Keratinocyte (primary cell): ENCODE results near the gene PCED1A. TPM values are rescaled to one million over a fixed set of nuclear protein-coding genes. Genes with fewer than 3 reads are reported as not detected.

ENCODE experiments used
- DNase-seq: peaks from one replicate; pipeline ENCODE4 v3.0.0-alpha.2; 2011; ENCODE audit warnings: low read depth, missing footprints, low spot score
- FAIRE-seq: peaks from 2 replicates; lab custom pipeline; 2011; peaks lifted over from hg19 to GRCh38; lab: Jason Lieb, UNC
- H2AFZ ChIP-seq: 2 replicates; pipeline ENCODE4 v1.6.0; 2012; ENCODE audit warnings: low read length, control low read depth, inconsistent platforms; ENCODE audit not compliant: control insufficient read depth
- H3K27ac ChIP-seq: 2 replicates; pipeline ENCODE4 v1.5.1; 2011; ENCODE audit warnings: low read length; ENCODE audit not compliant: control insufficient read depth, insufficient read depth
- H3K27me3 ChIP-seq: 3 replicates; pipeline ENCODE4 v1.6.0; 2011; ENCODE audit warnings: low read length; ENCODE audit not compliant: control insufficient read depth, insufficient read depth; ENCODE audit errors: extremely low read depth
- H3K36me3 ChIP-seq, 2 experiments: 2 replicates in 1 of 2; 3 replicates in 1 of 2; pipeline ENCODE4 v1.5.1; 2011; ENCODE audit warnings: low read length in 2 of 2, mild to moderate bottlenecking in 1 of 2; ENCODE audit not compliant: control insufficient read depth in 2 of 2, insufficient read depth in 2 of 2; ENCODE audit errors: extremely low read depth in 1 of 2
- H3K4me1 ChIP-seq: 3 replicates; pipeline ENCODE4 v1.5.1; 2011; ENCODE audit warnings: low read length; ENCODE audit not compliant: control insufficient read depth, insufficient read depth; ENCODE audit errors: extremely low read depth
- H3K4me2 ChIP-seq: 3 replicates; pipeline ENCODE4 v1.6.0; 2011; ENCODE audit warnings: low read depth, low read length; ENCODE audit not compliant: control insufficient read depth, insufficient read depth; ENCODE audit errors: extremely low read depth
- H3K4me3 ChIP-seq, 3 experiments: fragments of 200-600 bp in 1 of 3; sonication (generic) in 1 of 3; 2 replicates in 2 of 3; 3 replicates in 1 of 3; pipeline ENCODE4 v1.5.1; 2011 to 2016; ENCODE audit warnings: low read length in 3 of 3, mild to moderate bottlenecking in 3 of 3, control low read depth in 2 of 3, inconsistent platforms in 1 of 3, low read depth in 1 of 3, mixed read lengths in 1 of 3, mixed run types in 1 of 3, moderate library complexity in 1 of 3; ENCODE audit not compliant: control insufficient read depth in 2 of 3, insufficient read depth in 2 of 3; ENCODE audit errors: extremely low read depth in 1 of 3
- H3K79me2 ChIP-seq: 2 replicates; pipeline ENCODE4 v1.6.0; 2012; ENCODE audit warnings: low read length; ENCODE audit not compliant: control insufficient read depth, insufficient read depth
- H3K9ac ChIP-seq: 3 replicates; pipeline ENCODE4 v1.6.0; 2011; ENCODE audit warnings: low read length; ENCODE audit not compliant: control insufficient read depth, insufficient read depth; ENCODE audit errors: extremely low read depth
- H3K9me1 ChIP-seq: 3 replicates; pipeline ENCODE4 v1.6.0; 2011; ENCODE audit warnings: low read length; ENCODE audit not compliant: control insufficient read depth, insufficient read depth; ENCODE audit errors: extremely low read depth
- H3K9me3 ChIP-seq: 2 replicates; pipeline ENCODE4 v1.5.1; 2012; ENCODE audit warnings: low read depth, low read length; ENCODE audit not compliant: control insufficient read depth
- H4K20me1 ChIP-seq: 3 replicates; pipeline ENCODE4 v1.6.0; 2011; ENCODE audit warnings: low read length; ENCODE audit not compliant: control insufficient read depth, insufficient read depth; ENCODE audit errors: extremely low read depth
- EZH2 ChIP-seq: IDR thresholded peaks from one replicate; pipeline ENCODE4 v1.6.1; 2012; ENCODE audit warnings: inconsistent platforms, mild to moderate bottlenecking, low read length, moderate library complexity
- dilution Hi-C: fragments of 300-500 bp; cut with MboI; formaldehyde crosslinking; loops from one replicate; pipeline ENCODE4 v1.7.0; 2020; ENCODE audit warnings: low sequenced_read_pairs; ENCODE audit not compliant: extremely low pct_ligation_motif_present
- polyA plus RNA-seq, 5 experiments: library from polyadenylated mRNA; depleted of rRNA in 3 of 5; stranded (reverse) in 3 of 5; stranded (forward) in 1 of 5; unstranded in 1 of 5; fragments of >200 nt; gene quantifications; 1 replicate in 1 of 5; 2 replicates in 3 of 5; 3 replicates in 1 of 5; pipeline versions ENCODE4 v1.2.1 to v1.2.3, GENCODE V29; 2011 to 2012; ENCODE audit warnings: missing spikeins in 2 of 5, low read depth in 1 of 5, low replicate concordance in 1 of 5
- TF ChIP-seq, protein P1 (sequence below), 3 experiments: IDR thresholded peaks in 1 of 3; conservative IDR thresholded peaks in 1 of 3; optimal IDR thresholded peaks in 1 of 3; 2 replicates in 2 of 3; 3 replicates in 1 of 3; pipeline versions ENCODE3 to v1.5.1; 2011; ENCODE audit warnings: low read length in 3 of 3, mild to moderate bottlenecking in 3 of 3, moderate library complexity in 2 of 3, control low read depth in 1 of 3, inconsistent platforms in 1 of 3; ENCODE audit not compliant: insufficient read depth in 2 of 3; ENCODE audit errors: extremely low read depth in 1 of 3

PCED1A gene
- polyA plus RNA-seq, 1 donor (not counting 4 experiments of a cell fraction or from before 2014, with no cell fraction given) = 5.6 TPM

DNA sequence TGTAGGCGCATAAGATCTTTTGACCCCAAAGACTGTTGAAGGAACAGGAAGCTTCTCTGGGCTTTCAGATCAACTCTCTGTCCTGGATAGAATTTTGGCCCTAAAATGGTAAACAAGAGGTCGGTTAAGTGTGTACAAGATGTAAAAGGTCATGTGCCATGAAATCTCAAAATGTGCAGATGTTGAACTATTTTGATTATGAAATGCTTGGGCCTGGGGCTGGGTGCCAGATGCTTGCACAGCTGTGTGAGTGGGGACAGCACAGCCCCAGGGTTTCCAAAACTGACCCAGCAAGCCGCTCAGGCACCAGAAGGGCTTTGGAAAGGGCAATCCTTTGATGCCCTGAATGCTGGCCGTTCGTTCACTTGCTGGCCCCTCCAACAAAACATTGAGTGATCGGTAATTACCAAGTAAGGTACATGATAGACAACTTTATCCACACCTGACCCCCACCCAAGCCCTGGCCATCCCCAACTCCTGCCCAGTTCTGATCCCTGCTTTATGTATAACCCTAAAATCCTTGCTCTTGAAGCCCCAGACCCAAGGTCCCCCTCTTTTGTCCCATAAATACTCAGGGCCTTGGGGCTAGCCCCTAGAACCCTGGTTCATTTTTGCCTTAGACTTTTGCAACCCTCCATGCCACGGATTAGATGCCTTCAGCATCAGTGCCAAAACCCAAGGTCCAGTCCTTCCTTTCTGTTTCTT, 22.4 kb downstream of the PCED1A start:
- Histone ChIP-seq H2AFZ (no peak overlapping the region), H3K27ac (no peak overlapping the region), H3K27me3 (peaks cover 44% of the 10 kb centered on the region), H3K36me3 (no peaks in the 10 kb centered on the region), H3K9ac (no peak overlapping the region), H3K4me3 (no peak overlapping the region), H3K79me2 (no peaks in the 10 kb centered on the region), H3K9me3 (no peaks in the 10 kb centered on the region), H3K9me1 (no peaks in the 10 kb centered on the region), H4K20me1 (no peaks in the 10 kb centered on the region), H3K4me1 (peaks cover 9% of the 10 kb centered on the region), H3K4me2 (no peak overlapping the region)
- DNase-seq = no peak
- no peak for TF ChIP-seq EZH2
- TF ChIP-seq, protein P1, sequence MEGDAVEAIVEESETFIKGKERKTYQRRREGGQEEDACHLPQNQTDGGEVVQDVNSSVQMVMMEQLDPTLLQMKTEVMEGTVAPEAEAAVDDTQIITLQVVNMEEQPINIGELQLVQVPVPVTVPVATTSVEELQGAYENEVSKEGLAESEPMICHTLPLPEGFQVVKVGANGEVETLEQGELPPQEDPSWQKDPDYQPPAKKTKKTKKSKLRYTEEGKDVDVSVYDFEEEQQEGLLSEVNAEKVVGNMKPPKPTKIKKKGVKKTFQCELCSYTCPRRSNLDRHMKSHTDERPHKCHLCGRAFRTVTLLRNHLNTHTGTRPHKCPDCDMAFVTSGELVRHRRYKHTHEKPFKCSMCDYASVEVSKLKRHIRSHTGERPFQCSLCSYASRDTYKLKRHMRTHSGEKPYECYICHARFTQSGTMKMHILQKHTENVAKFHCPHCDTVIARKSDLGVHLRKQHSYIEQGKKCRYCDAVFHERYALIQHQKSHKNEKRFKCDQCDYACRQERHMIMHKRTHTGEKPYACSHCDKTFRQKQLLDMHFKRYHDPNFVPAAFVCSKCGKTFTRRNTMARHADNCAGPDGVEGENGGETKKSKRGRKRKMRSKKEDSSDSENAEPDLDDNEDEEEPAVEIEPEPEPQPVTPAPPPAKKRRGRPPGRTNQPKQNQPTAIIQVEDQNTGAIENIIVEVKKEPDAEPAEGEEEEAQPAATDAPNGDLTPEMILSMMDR (optimal IDR thresholded peaks at IDR 0.05 in 1 of 3, IDR thresholded peaks at IDR 0.05 in 1 of 3, conservative IDR thresholded peaks at IDR 0.05 in 1 of 3; ENCODE audit: extremely low read depth in 1 of 3, insufficient read depth in 2 of 3, low read length in 3 of 3) = no peak
- FAIRE-seq = no peak
- dilution Hi-C loops = no loop called here

DNA sequence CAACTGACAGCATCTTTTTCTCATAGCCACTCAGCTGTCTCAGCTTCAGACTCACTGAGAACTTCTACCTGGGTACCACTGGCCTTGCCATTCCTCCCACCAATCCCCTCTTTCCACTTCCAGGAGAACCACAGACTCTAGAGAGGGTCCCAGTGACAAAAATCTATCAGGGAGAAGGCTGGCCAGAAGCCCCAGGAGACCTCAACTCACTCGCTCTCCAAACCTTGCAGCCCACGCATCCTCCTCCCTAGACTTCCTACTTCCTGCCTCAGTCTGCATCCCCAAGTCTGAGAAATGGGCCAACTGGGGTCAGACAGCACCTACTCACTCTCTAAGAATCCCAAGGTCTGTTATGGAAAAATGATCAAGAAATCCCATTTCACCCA, 23.1 kb downstream of the PCED1A start:
- H3K4me2 ChIP-seq = no peak overlapping the region
- dilution Hi-C loops = no loop called here
- H3K9ac ChIP-seq = no peak overlapping the region
- no peaks in the 10 kb centered on the region for H4K20me1 ChIP-seq
- TF ChIP-seq, protein P1 (optimal IDR thresholded peaks at IDR 0.05 in 1 of 3, IDR thresholded peaks at IDR 0.05 in 1 of 3, conservative IDR thresholded peaks at IDR 0.05 in 1 of 3; ENCODE audit: extremely low read depth in 1 of 3, insufficient read depth in 2 of 3, low read length in 3 of 3) = no peak
- no peak for TF ChIP-seq EZH2
- no peaks in the 10 kb centered on the region for H3K9me1 ChIP-seq
- peaks cover 44% of the 10 kb centered on the region for H3K27me3 ChIP-seq
- DNase-seq = no peak
- FAIRE-seq = no peak
- H3K27ac ChIP-seq = no peak overlapping the region
- H3K36me3 ChIP-seq = no peaks in the 10 kb centered on the region
- H3K4me1 ChIP-seq = peaks cover 9% of the 10 kb centered on the region
- H3K79me2 ChIP-seq = no peaks in the 10 kb centered on the region
- H3K4me3 ChIP-seq = no peak overlapping the region
- no peaks in the 10 kb centered on the region for H3K9me3 ChIP-seq
- no peak overlapping the region for H2AFZ ChIP-seq
